Adrenal gland (tissue), 12 donors: ENCODE data around the gene BFSP1. TPM values are rescaled to one million over a fixed set of nuclear protein-coding genes. Genes with fewer than 3 reads are reported as not detected.

Experiments used
- DNase-seq, 7 donors: peaks; one replicate each; pipeline ENCODE4 v3.0.0-alpha.2; 2019 to 2020
- H3K27ac ChIP-seq, 5 donors: fragments of 200-600 bp; sonication (generic) in 4 of 5; 1 replicate in 3 of 5; 2 replicates in 2 of 5; pipeline versions ENCODE4 v1.5.1 to v1.8.0; 2016 to 2020; ENCODE audit warnings: mild to moderate bottlenecking in 1 of 5
- H3K27me3 ChIP-seq: fragments of 200-600 bp; 2 replicates; pipeline ENCODE4 v1.8.0; 2021
- H3K36me3 ChIP-seq, 2 donors: fragments of 200-600 bp; replicated peaks in 1 of 2; 1 replicate in 1 of 2; 2 replicates in 1 of 2; pipeline versions ENCODE4 v1.5.1 to v1.8.0; 2018 to 2022
- H3K4me1 ChIP-seq, 2 donors: fragments of 200-600 bp; replicated peaks in 1 of 2; 1 replicate in 1 of 2; 2 replicates in 1 of 2; pipeline versions ENCODE4 v1.5.1 to v1.8.0; 2018 to 2021
- H3K4me3 ChIP-seq, 4 donors: fragments of 200-600 bp; sonication (generic) in 3 of 4; one replicate each; pipeline ENCODE4 v1.5.1; 2016 to 2018
- H3K9me3 ChIP-seq, 3 donors: fragments of 200-600 bp; sonication (generic) in 1 of 3; replicated peaks in 1 of 3; 1 replicate in 2 of 3; 2 replicates in 1 of 3; pipeline versions ENCODE4 v1.5.1 to v1.8.0; 2016 to 2021
- CTCF ChIP-seq, 6 experiments: fragments of 450-650 bp in 4 of 6; fragments of 200-600 bp in 2 of 6; sonication (generic) in 1 of 6; IDR thresholded peaks; 1 replicate in 5 of 6; 2 replicates in 1 of 6; pipeline versions ENCODE4 v1.5.1 to v1.8.0; 2016 to 2021; ENCODE audit warnings: antibody characterized with exemption in 6 of 6, mild to moderate bottlenecking in 2 of 6, moderate library complexity in 1 of 6
- POLR2A ChIP-seq, 2 donors: fragments of 450-650 bp; IDR thresholded peaks; one replicate each; pipeline ENCODE4 v1.6.1; 2017; ENCODE audit warnings: antibody characterized with exemption in 2 of 2, mild to moderate bottlenecking in 2 of 2, moderate library complexity in 1 of 2
- WGBS, 4 donors: extraction: QIAGEN DNeasy Blood & Tissue Kit in 2 of 4; methylation state at CpG; one replicate each; pipeline versions ENCODE4 v1.1.5 to v1.1.7; 2013 to 2017; 5-methylcytosine and 5-hydroxymethylcytosine counted together
- intact Hi-C, 2 donors: fragments of 100-400 bp; cut with DNase I; formaldehyde crosslinking; loops; one replicate each; pipeline versions ENCODE4 v1.14.1 to v1.15.0; 2022 to 2023
- polyA plus RNA-seq, 3 donors: library from polyadenylated mRNA; stranded (reverse); fragments of 200-250 nt in 2 of 3; fragments of 350-450 nt in 1 of 3; fragmentation: Illumina TruSeq in 1 of 3; extraction: RNeasy Lipid Tissue Mini Kit (QIAGEN cat#74804) in 1 of 3; gene quantifications; one replicate each; pipeline ENCODE4 v1.2.3, GENCODE V29; 2013 to 2014
- total RNA-seq, 9 donors: library from RNA; depleted of rRNA in 4 of 9; stranded (reverse); fragments of >200 nt in 4 of 9; fragments of 120-200 nt in 1 of 9; fragmentation: NEBNext Ultra II Directional in 1 of 9; extraction: Animal tissue kit (Norgen Biotek cat#: 25700) in 1 of 9; gene quantifications; one replicate each; pipeline versions ENCODE4 v1.1.0 to v1.2.4, GENCODE V29; 2013 to 2023
- donor health status: healthy with polysubstance abuse.
- donor health status: Bipolar disorder and iron deficiency.
- donor health status: DM: yes; HTN: yes; CAD: no.
- donor health status: DM: no; HTN: no; CAD: no.
- donor health status: DM: no; HTN: no; CAD: no.
- donor health status: DM: yes; HTN: yes; CAD: no.

Gene BFSP1
- total and polyA plus RNA-seq, 12 donors = 0.39 to 18.5 (median 2.2) TPM

- no peak overlapping the region for H3K27ac ChIP-seq
- H3K4me1 ChIP-seq = peaks cover 17 to 24% of the 10 kb centered on the region in 2 donors
- WGBS, 4 donors = 84 to 92% (median 88%) methylated on average over 5 of the region's 5 CpGs
Measured at GRCh38 chr20:17560344-17561074, 29.3 kb upstream of the BFSP1 start.

GRCh38 chr20:17559338-17559737 is 28.2 kb upstream of the BFSP1 start:
- H3K4me3 ChIP-seq = no peak overlapping the region
- no peaks in the 10 kb centered on the region for H3K27me3 ChIP-seq
- TF ChIP-seq CTCF (IDR thresholded peaks at IDR 0.05) = no peak
- no peak for TF ChIP-seq POLR2A (IDR thresholded peaks at IDR 0.05)
- no peaks in the 10 kb centered on the region for H3K9me3 ChIP-seq
- H3K4me1 ChIP-seq = peaks cover 17 to 24% of the 10 kb centered on the region in 2 donors
- no peaks in the 10 kb centered on the region for H3K36me3 ChIP-seq
- no peak for DNase-seq
- intact Hi-C loops = no loop called here
- peak overlapping the region; percentile 83 to 97 (median 91) for H3K27ac ChIP-seq
- 54 to 92% (median 88%) methylated on average over 1 to 6 of the region's 6 CpGs for WGBS, 4 donors

More at GRCh38 chr20:17560344-17561074, 29.3 kb upstream of the BFSP1 start:
- Histone ChIP-seq H3K4me3 (no peak overlapping the region), H3K9me3 (no peaks in the 10 kb centered on the region), H3K27me3 (no peaks in the 10 kb centered on the region), H3K36me3 (no peaks in the 10 kb centered on the region)
- TF ChIP-seq POLR2A (IDR thresholded peaks at IDR 0.05) (no peak), CTCF (IDR thresholded peaks at IDR 0.05) (no peak)
- intact Hi-C loops = no loop called here
- no peak for DNase-seq

- Histone ChIP-seq H3K9me3 (no peaks in the 10 kb centered on the region), H3K36me3 (no peaks in the 10 kb centered on the region), H3K27ac (peak overlapping the region; percentile 83 to 97 (median 91)), H3K4me3 (peak overlapping the region in 1 of 4 donors; percentile 8), H3K27me3 (no peaks in the 10 kb centered on the region), H3K4me1 (peaks cover 17 to 24% of the 10 kb centered on the region in 2 donors)
- intact Hi-C loops = no loop called here
- DNase-seq = no peak
- WGBS, 4 donors = 76 to 86% (median 84%) methylated on average over 1 of the region's 1 CpG
- TF ChIP-seq CTCF (IDR thresholded peaks at IDR 0.05) (no peak), POLR2A (IDR thresholded peaks at IDR 0.05) (no peak)
Measured at GRCh38 chr20:17558941-17559304, 27.7 kb upstream of the BFSP1 start.

- DNase-seq = peak in 6 of 7 donors; percentile 46 to 77 (median 66)
- peaks cover 17 to 24% of the 10 kb centered on the region in 2 donors for H3K4me1 ChIP-seq
- H3K4me3 ChIP-seq = peak overlapping the region in 1 of 4 donors; percentile 8
- no peaks in the 10 kb centered on the region for H3K36me3 ChIP-seq
- no peaks in the 10 kb centered on the region for H3K27me3 ChIP-seq
- peak overlapping the region; percentile 83 to 97 (median 91) for H3K27ac ChIP-seq
- H3K9me3 ChIP-seq = no peaks in the 10 kb centered on the region
- TF ChIP-seq POLR2A (IDR thresholded peaks at IDR 0.05) (peak in 1 of 2 donors; percentile 34), CTCF (IDR thresholded peaks at IDR 0.05) (no peak)
- 28 to 36% (median 32%) methylated on average over 7 of the region's 7 CpGs for WGBS, 4 donors
- intact Hi-C loops = no loop called here
Measured at GRCh38 chr20:17558154-17558940, 27.2 kb upstream of the BFSP1 start.
